ENCODE results near the gene NEK6.
A peak's percentile ranks its signal among the peaks of the same experiment; 100 is the strongest.

Gene NEK6

DNA sequence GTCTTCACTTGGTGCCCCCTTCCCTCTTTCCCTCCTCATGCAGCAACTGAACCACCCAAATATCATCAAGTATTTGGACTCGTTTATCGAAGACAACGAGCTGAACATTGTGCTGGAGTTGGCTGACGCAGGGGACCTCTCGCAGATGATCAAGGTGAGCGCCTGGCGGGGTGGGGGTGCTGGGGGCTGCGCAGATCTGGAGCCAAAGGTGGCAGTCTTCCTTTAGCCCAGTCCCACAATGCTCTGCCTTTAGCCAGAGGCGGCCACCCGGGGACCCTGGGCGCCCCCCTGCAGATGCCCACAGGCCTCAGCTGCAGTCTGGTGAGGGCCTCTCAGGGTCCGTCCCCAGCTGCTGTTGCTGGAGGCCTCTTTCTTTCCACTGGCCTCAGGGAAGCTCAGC lies 63.7 kb downstream of the NEK6 start:
- DNase-seq (ENCODE audit: low spot score), result no peak
- H3K27ac ChIP-seq, result peak overlapping the region; percentile 42
- ChIA-PET CTCF (interaction anchor here (0.6 to 1.9 kb wide), 5 partner anchors 10 to 1210 kb away, joined by 3 to 10 read pairs (median 3); no protein-coding TSS in a partner anchor), POLR2A (ENCODE audit: low non-redundant PET) (no interaction called here)
- TF ChIP-seq, protein P1, sequence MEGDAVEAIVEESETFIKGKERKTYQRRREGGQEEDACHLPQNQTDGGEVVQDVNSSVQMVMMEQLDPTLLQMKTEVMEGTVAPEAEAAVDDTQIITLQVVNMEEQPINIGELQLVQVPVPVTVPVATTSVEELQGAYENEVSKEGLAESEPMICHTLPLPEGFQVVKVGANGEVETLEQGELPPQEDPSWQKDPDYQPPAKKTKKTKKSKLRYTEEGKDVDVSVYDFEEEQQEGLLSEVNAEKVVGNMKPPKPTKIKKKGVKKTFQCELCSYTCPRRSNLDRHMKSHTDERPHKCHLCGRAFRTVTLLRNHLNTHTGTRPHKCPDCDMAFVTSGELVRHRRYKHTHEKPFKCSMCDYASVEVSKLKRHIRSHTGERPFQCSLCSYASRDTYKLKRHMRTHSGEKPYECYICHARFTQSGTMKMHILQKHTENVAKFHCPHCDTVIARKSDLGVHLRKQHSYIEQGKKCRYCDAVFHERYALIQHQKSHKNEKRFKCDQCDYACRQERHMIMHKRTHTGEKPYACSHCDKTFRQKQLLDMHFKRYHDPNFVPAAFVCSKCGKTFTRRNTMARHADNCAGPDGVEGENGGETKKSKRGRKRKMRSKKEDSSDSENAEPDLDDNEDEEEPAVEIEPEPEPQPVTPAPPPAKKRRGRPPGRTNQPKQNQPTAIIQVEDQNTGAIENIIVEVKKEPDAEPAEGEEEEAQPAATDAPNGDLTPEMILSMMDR (conservative IDR thresholded peaks at IDR 0.05; ENCODE audit: low read depth), result no peak

DNA sequence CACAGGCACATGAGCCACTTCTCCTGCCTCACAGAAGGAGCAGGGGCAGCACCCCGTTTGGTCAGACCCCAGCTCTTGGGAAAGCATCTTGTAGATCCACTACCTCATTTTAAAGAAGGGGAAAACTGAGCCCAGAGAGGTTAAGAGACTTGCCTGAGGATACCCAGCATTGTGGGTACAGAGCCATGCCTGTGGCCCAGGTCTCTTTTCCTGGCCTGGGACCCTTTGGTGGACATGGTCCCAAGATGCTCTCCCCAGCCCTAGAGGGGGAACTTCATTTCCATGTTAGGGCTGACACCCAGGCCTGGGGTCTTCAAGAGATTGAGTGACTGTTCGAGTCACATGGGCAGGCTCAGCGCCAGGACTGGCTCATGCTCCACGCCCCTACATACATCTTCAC lies 64.2 kb downstream of the NEK6 start:
- TF ChIP-seq, protein P1 (conservative IDR thresholded peaks at IDR 0.05; ENCODE audit: low read depth), result no peak
- DNase-seq (ENCODE audit: low spot score), result no peak
- ChIA-PET CTCF (interaction anchor here (0.8 to 1.2 kb wide), 2 partner anchors 10 to 195 kb away, joined by 3 to 4 read pairs; no protein-coding TSS in a partner anchor), POLR2A (ENCODE audit: low non-redundant PET) (no interaction called here)
- peak overlapping the region; percentile 42; the same call in 1 of the 2 replicates for H3K27ac ChIP-seq

DNA sequence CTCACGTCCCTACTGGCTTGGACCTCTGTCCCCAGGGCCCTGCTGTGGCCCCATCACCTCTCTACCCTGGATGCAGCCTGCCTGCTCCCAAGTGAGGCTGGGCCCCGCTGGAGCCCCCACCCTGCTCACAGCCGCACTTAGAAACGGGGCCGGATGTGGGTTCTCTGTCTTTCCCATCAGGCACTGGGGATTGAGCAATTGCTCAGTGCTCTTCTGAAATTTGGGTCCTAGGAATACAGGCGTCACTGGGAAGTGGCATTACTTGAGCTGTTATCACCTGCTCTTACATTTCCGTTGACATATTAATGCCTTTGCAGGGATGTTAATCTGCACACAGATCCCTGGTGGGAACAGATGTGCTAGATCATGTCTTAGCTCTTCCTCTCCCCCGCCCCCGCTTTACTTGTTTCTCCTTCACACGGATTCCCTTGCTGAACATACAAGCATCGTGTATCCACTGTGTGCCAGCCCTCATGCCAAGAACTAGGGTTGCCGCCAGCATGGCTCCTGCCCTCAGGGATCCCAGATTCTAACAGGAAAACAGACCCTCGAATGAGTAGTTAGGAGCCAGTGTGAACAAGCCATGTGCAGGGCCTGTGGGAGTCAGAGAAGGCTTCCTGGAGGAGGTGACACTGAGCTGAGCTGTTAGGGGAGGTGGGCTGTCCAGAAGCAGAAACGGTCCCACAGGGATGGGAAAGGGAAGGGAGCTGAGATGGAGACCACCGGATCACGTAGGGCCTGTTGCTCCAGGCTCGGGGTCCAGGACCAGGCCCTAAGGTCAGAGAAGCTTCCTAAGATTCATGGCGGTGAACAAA lies 65.1 kb downstream of the NEK6 start:
- TF ChIP-seq, protein P1 (conservative IDR thresholded peaks at IDR 0.05; ENCODE audit: low read depth), result no peak
- ChIA-PET CTCF (interaction anchor here (0.6 to 1.4 kb wide), 4 partner anchors 11 to 203 kb away, joined by 3 to 6 read pairs (median 4); no protein-coding TSS in a partner anchor), POLR2A (ENCODE audit: low non-redundant PET) (no interaction called here)
- no peak for DNase-seq (ENCODE audit: low spot score)
- H3K27ac ChIP-seq, result peak overlapping the region; percentile 8; the same call in 1 of the 2 replicates

DNA sequence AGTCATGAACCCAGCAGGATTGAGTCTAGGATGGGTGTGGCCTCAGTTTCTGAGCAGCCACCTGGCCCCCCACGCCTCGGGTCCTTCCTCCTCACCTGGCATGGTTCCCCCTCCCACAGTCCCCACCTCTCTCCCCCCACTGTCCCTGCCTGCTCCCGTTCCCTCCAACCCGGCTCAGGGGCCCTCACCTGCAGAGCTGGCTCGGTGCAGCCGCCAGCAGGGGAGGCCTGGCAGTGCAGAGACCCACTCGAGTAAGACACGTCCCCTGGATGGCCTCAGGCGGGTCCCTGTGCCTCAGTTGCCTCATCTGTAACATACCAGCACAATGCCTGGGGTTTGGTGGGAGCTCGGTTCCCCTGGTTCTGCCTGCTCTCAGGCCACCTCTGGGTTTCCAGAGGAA lies 66.2 kb downstream of the NEK6 start:
- ChIA-PET CTCF (interaction anchor here (0.6 kb wide), 1 partner anchor 204 kb away, joined by 3 read pairs; no protein-coding TSS in a partner anchor), POLR2A (ENCODE audit: low non-redundant PET) (no interaction called here)
- TF ChIP-seq, protein P1 (conservative IDR thresholded peaks at IDR 0.05; ENCODE audit: low read depth), result no peak
- peak overlapping the region; percentile 8 for H3K27ac ChIP-seq
- no peak for DNase-seq (ENCODE audit: low spot score)

DNA sequence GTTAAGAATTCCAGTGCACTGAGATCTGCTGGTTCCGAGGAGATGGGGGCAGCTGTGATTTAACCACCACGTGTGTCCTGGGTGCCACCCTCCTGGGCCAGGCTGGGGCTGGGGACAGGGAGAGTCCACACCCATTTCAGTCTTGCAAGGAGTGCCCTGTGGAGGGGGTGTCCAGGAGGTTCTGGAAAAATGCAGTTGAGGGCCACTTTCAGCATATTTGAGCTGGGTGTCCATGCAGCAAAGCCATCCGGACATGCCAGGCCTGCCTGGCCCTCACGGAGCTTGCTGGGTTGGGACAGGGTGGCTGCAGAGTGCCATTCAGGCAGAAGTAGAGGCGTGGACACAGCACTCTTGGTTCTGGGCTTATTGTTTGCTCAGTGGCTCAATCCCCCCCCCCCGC lies 68.1 kb downstream of the NEK6 start:
- no peak for DNase-seq (ENCODE audit: low spot score)
- TF ChIP-seq, protein P1 (conservative IDR thresholded peaks at IDR 0.05; ENCODE audit: low read depth), result no peak
- CTCF ChIA-PET, result interaction anchor here (0.6 to 1.0 kb wide), 3 partner anchors 76 to 780 kb away, joined by 3 read pairs; no protein-coding TSS in a partner anchor
- POLR2A ChIA-PET (ENCODE audit: low non-redundant PET), result no interaction called here
- H3K27ac ChIP-seq, result peak overlapping the region; percentile 42

DNA sequence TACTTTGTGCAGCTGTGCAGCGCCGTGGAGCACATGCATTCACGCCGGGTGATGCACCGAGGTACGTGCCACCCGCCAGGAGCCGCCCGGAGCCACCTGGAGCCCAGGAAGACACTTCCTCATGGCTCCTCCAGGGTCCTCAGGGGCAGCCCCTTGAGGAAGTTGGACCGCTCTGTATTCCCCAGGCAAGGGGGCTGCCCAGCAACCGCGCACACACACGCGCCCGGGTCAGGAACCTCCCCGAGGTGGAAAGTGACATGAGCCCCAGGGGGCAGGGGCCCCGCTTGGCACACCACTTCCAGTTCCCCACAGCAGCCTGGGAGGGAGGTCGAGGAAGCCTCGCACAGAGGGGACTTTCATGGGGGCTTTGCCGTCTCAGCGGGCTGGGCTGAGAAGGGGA lies 68.6 kb downstream of the NEK6 start:
- CTCF ChIA-PET, result no interaction called here

More for the DNA sequence above, 68.6 kb downstream of the NEK6 start:
- POLR2A ChIA-PET (ENCODE audit: low non-redundant PET), result no interaction called here
- no peak for DNase-seq (ENCODE audit: low spot score)
- no peak overlapping the region for H3K27ac ChIP-seq
- TF ChIP-seq, protein P1 (conservative IDR thresholded peaks at IDR 0.05; ENCODE audit: low read depth), result no peak
